DMS 273 (cell line): ENCODE results near the gene NUP188.
"Not testable (repeated sequence)": the region's sequence is repeated elsewhere in the genome, so short reads cannot be mapped to it uniquely, and the experiment has no call there.

Experiments
- DNase-seq: peaks from one replicate; lab custom pipeline; 2025; ENCODE audit not compliant: unreplicated experiment; lab: John Stamatoyannopoulos, UW

NUP188 gene

DNA sequence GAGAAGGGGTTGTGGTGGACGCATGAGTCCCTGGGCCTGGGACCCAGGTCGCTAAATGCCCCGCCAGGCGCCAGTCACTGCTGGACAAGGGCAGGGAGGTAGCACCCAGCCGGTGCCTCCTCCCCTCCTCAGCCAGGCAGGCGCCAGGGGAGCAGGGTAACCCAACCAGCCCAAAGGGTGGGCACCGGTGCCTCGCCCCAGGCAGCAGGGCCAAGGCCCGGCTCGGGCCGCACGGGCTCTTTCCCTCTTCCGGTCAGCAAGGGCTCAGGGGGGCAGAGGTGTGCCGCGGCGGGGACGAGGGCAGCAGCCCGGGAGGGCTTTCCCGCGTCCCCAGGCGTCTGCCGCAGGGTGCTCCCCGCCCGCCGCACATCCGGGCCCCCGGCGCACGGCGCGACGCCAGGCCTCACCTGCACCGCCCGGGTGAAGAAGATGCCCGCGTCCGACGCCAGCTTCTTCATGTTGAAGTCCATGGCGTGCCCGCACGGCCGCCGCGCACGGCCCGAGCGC lies 80.2 kb downstream of the NUP188 start:
- peak; percentile 88 for DNase-seq

DNA sequence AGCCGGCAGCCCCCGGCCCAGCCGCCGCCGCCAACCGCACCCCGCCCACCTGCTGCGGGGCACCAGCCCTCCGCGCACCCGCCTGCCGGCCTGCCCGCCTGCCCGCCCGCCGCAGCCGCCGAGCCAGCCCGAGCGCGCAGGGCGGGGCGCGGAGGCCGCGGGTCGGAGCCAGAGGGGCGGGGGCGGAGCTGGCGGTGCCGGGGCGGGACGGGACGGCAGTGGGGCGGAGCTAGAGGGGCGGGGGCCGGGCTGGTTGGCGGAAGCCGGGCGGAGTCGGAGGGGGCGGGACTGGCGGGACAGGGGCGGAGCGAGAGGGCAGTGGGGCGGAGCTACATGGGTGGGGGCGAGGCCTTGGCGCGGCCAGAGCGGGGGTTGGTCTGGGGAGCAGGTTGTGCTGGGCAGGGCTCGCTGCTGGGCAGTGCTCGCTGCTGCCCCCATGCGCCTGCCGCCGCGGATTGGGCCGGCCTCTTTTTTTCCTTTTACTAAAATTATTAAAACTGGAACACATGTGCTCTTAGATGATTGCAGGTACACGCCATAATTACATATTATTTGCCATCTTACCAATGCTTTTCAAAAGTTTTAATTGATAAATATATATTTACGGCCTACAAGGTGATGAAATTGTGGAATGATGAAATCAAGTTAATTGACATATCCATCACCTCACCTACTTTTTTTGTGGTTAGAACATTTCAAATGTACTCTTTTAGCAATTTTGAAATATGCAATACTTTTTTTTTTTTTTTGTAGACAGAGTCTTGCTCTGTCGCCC lies 80.9 kb downstream of the NUP188 start, which contains the start of gene SH3GLB2:
Gene SH3GLB2, minus strand, starts transcription at position 140 of the 775 bp plus-strand sequence. CDS start 177 bp downstream, outside the sequence.
- peak; percentile 91 for DNase-seq

DNA sequence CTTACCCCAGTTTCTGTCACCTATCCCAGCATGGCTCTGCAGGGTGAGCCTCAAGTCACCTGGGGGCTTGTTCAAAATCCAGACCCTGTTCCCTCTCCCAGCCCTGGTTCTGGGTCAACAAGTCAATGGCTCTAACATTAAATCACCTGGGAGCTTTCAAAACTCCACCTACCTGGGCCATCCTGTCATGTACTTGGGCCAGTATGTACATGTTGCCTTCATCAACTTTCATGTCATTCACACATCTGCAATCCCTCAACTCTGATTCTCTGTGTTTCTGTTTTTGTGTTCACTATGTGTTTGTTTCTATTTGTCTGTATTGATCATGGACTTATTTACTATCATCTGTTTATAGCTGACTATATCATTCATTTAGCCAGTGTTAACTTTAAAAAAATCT lies 82.7 kb downstream of the NUP188 start:
- no peak for DNase-seq

DNA sequence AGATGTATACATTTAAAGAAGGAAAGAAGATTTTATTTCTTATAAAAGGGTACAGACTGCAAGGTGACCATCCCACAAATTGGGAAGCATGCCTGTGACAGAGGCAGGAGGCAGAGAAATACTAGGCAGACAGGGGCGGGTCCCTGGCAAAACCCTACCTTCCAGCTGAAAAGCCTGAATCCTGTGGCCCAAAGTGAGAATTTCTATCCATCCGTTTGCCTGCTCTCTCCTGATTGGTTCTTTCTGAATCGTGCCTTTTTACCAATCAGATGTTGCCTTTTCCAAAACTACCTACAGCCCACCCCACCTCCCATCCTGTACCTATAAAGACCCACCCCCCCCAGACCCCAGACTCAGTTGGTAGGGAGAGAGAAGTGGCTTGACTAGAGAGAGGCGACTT lies 84.0 kb downstream of the NUP188 start:
- no peak for DNase-seq

DNA sequence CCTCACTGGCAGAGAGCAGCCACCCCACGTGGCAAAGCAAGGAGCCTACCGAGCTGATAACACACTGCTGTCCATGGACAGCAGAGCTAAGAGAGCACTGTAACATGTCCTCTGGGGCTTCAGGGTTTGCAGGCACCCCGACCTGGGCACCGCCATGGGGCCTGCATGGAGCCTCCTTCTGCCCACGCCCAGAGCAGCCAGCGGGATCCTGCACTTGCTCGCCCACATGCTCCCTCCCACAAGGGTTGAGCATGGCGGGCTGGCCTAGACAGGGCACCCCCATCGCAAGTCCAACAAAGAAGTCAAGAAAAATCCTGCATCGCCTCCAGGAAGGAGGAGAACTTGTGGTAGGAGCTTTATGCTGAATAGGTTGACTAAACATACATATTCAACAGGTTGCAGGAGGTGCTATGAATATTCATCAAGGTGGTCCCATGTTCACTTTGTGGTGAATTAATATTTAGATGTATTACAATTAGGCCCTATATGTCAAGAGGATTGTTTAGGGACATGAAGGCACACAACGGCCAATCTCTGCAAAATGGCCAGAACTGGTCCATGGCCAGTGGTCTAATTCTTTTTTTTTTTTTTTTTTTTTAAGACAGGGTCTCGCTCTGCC lies 85.2 kb downstream of the NUP188 start:
- DNase-seq, result no peak

DNA sequence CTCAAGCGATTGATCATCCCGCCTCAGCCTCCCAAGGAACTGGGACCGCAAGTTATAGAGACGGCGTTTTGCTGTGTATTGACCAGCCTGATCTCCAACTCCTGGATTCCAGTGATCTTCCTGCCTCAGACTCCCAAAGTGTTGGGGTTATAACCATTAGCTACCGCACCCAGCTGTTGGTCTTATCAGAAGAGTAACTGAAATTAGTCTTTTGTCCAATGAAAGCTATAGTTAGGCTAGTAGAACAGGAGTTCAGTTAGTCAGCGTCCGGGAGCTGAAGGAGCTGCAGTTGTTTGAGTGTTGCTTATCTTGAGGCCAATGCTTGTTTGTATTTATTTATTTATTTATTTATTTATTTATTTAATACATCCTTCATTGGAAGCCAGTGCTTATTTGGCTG lies 85.7 kb downstream of the NUP188 start:
- DNase-seq, result no peak

DNA sequence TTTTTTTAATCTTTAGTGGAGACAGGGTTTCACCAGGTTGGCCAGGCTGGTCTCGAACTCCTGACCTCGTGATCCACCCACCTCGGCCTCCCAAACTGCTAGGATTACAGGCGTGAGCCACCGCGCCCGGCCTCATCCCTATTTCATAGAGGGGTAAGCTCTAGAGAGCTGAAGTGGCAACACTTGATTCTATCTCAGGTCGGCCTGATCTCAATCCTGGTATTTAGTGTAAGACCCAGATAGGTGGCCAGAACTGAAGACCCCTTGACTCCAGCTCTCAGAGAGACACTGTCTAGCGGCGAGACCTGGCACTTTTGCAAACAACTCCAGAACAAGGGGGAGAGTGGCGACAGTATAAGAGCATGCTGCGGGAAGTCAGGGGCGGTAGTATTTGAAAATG lies 88.3 kb downstream of the NUP188 start:
- not testable (repeated sequence) for DNase-seq

DNA sequence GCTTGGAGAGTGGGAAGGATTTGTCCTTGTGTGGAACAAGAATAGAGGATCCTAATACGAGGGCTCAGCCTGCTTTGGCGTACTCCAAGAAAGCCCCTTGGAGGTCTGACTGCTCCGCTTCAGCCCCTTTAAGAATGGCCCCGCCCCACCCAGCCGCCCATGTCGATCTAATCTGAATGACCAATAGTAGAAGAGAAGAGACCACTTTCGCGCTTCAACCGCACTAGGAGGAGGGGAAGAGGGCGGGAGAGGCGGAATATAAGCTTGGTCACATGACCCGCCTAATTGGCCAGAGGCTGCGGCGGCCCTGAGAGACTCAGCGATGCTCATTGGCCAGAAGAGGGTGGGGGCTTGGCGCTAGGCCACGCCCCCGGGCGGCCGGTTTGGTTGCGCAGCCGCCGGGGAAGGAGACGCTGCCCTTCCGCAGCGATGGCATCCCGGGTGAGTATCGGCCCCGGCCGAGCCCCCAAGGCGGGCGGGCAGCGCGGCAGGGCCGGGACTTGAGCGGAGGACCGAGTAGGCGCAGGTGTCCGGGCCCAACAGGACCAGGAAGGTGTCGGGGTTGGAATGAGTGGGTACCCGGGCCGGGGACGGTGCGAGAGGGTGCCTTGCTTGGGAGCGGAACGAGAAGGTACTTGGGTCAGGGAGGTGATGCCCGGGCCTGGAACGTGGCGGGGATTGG lies 88.9 kb downstream of the NUP188 start, which contains the start of gene MIGA2:
Gene MIGA2, plus strand, starts transcription at position 386 of the 682 bp plus-strand sequence. CDS start 3,969 bp downstream, outside the sequence.
- peak; percentile 99 for DNase-seq

DNA sequence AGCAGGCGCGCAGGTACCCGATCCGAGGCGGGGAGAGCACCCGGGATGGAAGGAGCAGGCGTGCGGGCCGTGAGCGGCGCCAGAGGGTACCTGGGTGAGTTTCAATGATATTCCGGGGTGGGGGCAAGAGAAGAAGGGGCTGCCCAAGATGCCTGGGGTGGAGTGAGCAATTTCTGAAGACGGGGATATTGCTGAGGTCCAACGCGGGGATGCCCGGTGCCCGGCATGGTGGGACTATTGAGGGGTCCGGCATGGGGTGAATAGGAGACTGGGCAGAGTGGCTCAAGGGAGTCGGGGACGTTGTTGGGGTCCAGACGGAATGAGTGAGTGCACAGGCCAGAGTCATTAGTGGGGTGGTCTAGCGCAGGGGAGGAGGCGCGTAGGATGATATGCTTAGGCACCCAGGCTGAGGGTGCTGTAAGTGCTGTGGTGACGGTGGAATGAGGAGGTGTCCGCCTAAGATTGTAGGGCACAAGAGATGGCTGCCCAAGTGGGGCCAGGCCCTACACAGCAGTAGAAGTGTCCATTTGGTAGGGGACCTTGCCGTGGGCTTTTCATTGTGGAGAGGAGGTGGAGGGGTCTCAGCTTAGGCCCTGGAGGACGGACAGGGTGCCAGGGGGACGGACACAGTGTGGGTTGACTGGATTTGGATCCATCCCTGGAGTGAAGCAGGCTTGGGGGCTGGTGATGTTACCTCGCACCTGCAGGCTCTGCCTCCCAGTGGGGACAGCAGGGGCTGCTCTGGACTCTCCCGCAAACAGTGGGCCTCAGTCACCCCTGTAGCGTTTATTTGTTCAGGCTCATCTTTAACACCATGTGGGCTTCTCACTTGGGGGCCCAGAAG lies 89.6 kb downstream of the NUP188 start:
- DNase-seq, result no peak

DNA sequence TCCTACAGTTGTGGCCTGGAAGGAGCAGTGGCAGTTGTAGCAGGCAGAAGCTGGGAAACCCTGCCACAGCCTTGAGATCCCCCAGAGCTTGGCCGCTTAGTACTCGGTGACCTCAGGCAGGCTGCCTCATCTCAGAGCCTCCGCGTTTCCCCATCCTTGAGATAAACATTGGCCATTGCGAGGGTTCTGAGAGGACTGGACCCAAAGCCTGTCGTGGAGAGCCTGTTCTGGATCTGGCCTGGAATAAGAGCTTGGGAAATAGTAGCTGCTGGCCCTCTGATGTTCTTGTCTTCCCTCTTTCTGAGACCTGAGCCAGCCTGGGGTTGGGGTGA lies 90.2 kb downstream of the NUP188 start:
- DNase-seq, result no peak

DNA sequence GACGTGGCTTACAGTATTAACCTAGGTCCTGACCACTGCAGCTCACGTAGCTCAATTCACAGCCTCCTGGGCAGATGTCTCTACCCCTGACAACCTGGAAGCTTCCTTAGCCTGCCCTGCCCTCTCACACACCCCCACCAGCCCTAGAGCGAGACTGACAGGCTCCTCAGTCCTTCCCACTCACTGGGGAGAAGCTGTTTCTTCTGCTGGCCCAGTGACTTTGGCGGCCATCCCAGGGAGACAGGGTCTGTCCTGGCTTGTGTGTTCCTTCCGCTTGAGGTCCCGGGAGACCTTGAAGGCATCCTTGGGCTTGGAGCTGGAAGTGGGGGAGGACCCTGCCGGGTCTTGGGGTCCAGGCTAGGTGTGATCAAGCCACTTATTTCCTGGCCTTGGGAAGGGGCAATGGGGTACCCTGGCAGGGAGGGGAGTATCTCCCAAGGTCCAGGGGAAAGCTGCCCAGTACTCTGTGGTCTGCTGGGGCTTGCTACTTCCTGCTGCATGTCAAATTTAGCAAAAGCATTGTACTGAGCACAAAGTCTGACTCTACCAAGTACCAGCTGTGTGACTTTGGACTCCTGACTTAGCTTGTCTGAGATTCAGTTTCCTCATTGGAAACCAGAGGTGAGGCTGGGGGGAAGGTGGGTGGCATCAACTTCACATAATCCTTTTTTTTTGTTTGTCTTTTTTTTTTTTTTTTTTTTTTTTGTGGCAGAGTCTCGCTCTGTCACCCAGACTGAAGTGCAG lies 90.8 kb downstream of the NUP188 start:
- no peak for DNase-seq

DNA sequence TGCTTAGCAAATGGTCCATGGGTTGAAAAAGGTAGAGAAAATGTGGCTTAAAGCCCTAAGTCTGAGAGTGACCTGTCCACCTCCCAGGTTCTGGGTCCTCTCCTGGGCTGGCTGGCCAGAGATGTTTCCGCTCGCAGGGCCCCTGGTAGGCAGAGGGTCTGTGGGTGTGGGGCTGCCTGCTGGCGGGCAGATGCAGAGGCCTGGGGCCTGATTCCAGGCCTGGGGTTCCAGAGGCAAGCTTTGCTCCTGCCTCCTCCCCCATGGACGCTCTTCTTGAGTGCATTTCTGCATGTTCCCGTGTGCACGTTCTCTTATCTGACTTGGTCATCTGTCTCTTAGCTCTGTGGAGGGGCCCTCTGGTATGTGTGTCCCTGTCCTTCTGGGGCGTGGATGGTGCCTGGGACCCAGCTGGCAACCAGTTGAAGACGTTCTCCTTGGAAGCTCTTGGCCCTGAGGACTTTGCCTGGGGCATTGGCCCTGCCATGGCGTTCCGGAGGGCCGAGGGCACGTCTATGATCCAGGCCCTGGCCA lies 92.7 kb downstream of the NUP188 start:
- no peak for DNase-seq

DNA sequence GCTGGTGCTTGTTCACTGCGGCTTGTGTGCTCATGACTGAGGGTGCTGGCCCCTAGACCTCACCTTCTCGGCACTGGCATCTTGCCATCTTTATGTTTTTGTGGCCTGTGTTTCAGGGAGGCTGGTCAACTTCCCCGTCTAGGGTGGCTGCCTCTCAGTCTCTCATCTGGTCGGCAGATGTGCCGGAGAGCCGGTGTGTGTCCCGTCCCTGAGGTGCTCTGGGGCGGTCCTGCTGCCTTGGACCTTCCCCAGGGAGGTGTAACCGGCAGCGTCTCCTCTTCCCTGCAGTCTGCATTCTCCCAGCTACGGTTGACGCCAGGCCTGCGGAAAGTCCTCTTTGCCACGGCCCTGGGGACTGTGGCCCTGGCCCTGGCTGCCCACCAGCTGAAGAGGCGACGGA lies 94.5 kb downstream of the NUP188 start:
- DNase-seq, result no peak

DNA sequence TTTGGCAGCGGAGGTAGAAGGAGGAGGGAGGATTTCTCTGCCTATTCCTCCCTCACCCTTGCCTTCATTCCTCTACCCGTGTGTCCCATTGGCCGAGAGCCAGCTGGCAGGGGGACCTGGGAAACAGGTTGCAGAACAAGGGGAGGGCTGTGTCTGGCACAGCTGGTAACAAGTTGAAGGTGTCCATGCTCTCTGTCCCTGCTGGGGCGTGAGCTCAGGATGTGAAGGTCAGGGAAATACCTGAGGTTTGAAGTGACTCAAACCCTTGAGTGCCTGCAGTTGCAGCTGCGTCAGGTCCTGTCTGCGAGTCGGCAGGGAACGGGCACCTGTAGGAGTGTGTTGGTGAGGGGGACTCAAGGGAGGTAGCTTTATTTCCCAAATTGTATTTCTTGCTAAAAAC lies 105.1 kb downstream of the NUP188 start:
- peak; percentile 91 for DNase-seq

DNA sequence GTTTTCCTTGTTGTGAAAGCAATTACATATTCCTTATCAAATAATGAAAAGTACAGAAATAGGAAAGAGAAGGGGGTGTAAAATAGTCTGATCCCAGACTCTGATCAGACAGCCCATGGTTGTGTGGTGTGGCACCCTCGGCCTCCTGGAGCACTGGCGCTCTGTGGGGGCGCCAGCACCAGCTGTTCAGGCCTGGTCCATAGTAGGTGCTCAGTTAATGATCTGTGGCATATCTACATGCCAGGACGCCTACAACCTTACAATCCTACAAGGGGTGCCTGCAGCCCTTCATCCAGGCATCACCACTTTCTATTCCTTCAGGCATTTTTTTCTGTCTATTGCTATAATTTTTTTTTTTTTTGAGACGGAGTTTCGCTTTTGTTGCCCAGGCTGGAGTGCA lies 105.5 kb downstream of the NUP188 start:
- no peak for DNase-seq

DNA sequence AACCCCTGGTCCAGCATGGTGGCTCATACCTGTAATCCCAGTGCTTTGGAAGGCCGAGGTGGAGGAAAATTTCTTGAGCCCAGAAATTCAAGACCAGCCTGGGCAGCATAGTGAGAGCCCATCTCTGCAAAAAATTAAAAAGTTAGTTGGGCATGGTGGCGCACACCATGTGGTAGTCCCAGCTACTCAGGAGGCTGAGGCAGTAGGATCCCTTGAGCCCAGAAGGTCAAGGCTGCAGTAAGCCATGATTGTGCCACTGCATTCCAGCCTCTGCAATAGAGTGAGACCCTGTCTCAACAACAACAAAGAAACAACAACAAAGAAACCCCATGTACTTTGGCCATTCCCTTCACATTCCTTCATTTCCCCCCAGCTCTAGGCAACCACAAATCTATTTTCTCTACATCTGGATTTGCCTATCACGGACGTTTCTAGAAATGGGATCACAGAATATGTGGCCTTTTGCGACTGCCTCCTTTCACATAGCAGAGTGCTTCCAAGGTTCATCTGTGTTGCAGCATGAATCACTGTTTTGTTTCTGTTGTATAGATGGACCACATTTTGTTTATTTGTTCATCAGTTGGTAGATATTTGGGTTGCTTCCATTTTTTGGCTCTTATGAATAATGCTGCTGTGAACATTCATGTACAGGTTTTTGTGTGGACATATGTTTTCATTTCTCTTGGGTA lies 106.8 kb downstream of the NUP188 start:
- DNase-seq, result no peak
